ENCODE measurements around the gene TTC7B. TPM values are rescaled to one million over a fixed set of nuclear protein-coding genes. Genes with fewer than 3 reads are reported as not detected.

Gene TTC7B
- total and polyA plus RNA-seq, 2 experiments from 2014 or later: 7.9 to 28.6 TPM

DNA sequence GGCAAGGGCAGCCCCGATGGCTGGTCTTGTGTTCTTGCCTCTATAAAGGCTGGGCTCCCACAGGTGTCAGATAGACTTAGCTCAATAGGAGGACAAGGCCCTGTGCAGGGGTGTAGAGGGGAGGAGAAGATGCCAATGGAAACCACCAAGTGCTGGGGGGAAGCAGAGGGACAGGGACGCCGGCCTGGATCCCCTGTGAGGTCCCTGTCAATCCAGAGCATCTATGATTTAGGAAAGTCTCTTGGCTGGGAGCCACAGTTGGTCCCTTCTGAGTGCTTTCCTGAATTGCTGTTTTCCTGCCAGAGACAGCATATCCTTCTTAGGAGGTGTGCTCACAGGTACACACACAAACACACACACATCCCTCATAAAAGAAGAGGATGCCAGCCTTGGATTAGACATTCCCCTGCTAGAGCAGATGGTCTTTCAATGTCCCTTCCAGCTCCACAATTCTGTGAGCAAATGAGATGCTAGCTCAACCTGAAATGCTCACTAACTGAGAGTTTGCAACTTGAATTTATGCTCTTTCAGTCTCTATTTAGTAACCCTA is 62.7 kb downstream of the TTC7B start:
- H3K4me1 Mint-ChIP-seq: peaks cover 12% of the 10 kb centered on the region
- peaks cover 6% of the 10 kb centered on the region; the same call in 1 of the 2 replicates for H3K4me1 ChIP-seq (ENCODE audit: insufficient read depth)
- peaks cover 8% of the 10 kb centered on the region; the same call in 1 of the 3 replicates for H3K36me3 Mint-ChIP-seq (ENCODE audit: low read depth)
- 0 out of 2 replicates have a peak, but pooled peaks cover 3% of the 10 kb centered on the region for H3K36me3 ChIP-seq (ENCODE audit: insufficient read depth)
- H3K27ac ChIP-seq (ENCODE audit: low read depth): no peak overlapping the region
- H3K27me3 Mint-ChIP-seq (ENCODE audit: insufficient read depth, low read depth, poor library complexity): peaks cover 5% of the 10 kb centered on the region
- ATAC-seq: no peak
- no peak for DNase-seq (ENCODE audit: low spot score)
- H3K27me3 ChIP-seq (ENCODE audit: insufficient read depth): peaks cover 9% of the 10 kb centered on the region
- H3K9me2 ChIP-seq (ENCODE audit: insufficient read depth): no peaks in the 10 kb centered on the region
- H3K79me2 ChIP-seq (replicated peaks; ENCODE audit: insufficient read depth): no peaks in the 10 kb centered on the region
- H3K4me2 ChIP-seq: no peak overlapping the region
- H3K4me3 Mint-ChIP-seq: no peak overlapping the region
- TF ChIP-seq, protein P1, sequence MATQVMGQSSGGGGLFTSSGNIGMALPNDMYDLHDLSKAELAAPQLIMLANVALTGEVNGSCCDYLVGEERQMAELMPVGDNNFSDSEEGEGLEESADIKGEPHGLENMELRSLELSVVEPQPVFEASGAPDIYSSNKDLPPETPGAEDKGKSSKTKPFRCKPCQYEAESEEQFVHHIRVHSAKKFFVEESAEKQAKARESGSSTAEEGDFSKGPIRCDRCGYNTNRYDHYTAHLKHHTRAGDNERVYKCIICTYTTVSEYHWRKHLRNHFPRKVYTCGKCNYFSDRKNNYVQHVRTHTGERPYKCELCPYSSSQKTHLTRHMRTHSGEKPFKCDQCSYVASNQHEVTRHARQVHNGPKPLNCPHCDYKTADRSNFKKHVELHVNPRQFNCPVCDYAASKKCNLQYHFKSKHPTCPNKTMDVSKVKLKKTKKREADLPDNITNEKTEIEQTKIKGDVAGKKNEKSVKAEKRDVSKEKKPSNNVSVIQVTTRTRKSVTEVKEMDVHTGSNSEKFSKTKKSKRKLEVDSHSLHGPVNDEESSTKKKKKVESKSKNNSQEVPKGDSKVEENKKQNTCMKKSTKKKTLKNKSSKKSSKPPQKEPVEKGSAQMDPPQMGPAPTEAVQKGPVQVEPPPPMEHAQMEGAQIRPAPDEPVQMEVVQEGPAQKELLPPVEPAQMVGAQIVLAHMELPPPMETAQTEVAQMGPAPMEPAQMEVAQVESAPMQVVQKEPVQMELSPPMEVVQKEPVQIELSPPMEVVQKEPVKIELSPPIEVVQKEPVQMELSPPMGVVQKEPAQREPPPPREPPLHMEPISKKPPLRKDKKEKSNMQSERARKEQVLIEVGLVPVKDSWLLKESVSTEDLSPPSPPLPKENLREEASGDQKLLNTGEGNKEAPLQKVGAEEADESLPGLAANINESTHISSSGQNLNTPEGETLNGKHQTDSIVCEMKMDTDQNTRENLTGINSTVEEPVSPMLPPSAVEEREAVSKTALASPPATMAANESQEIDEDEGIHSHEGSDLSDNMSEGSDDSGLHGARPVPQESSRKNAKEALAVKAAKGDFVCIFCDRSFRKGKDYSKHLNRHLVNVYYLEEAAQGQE (IDR thresholded peaks at IDR 0.05; ENCODE audit: unreplicated experiment): no peak
- no peak for TF ChIP-seq NANOG (IDR thresholded peaks at IDR 0.05; ENCODE audit: borderline replicate concordance)
- TF ChIP-seq CTCF (conservative IDR thresholded peaks at IDR 0.05; ENCODE audit: low read depth in 2 of 2): no peak
- H3K4me3 ChIP-seq: no peak overlapping the region
- peaks cover 10% of the 10 kb centered on the region; the same call in 2 of the 3 replicates for H3K9me3 Mint-ChIP-seq
- no peaks in the 10 kb centered on the region for H4K20me1 ChIP-seq (replicated peaks; ENCODE audit: insufficient read depth)
- H2AFZ ChIP-seq: no peak overlapping the region
- peaks cover 7% of the 10 kb centered on the region for H3F3A ChIP-seq (replicated peaks; ENCODE audit: low read depth)
- no peak overlapping the region for H3K27ac Mint-ChIP-seq

DNA sequence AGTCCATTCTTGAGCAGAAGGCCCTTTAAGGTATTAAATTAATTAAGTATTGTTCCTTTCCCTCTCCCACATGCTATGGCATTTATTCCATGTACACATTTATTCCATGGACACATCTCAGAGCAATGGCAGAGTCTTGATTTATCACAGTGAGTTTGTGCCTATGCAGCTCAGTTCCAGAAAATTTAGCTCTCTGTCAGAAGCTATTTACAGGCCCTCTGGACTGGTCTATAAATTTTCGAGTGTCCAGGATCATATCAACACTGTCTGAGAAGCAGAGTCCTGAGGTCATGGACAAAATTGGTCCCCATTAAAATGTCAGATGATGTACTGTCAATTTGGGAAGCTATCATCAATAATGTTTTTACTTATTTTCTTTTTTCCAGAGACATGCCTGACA is 65.5 kb downstream of the TTC7B start:
- peaks cover 14% of the 10 kb centered on the region; the same call in 2 of the 3 replicates for H3K9me3 Mint-ChIP-seq
- DNase-seq (ENCODE audit: low spot score) (no peak), ATAC-seq (no peak)
- Histone ChIP-seq H3K9me2 (ENCODE audit: insufficient read depth) (no peaks in the 10 kb centered on the region), H3F3A (replicated peaks; ENCODE audit: low read depth) (no peaks in the 10 kb centered on the region), H3K27ac (ENCODE audit: low read depth) (no peak overlapping the region), H3K79me2 (replicated peaks; ENCODE audit: insufficient read depth) (no peaks in the 10 kb centered on the region), H4K20me1 (replicated peaks; ENCODE audit: insufficient read depth) (no peaks in the 10 kb centered on the region), H3K36me3 (ENCODE audit: insufficient read depth) (0 out of 2 replicates have a peak, but pooled peaks cover 3% of the 10 kb centered on the region), H3K4me2 (no peak overlapping the region), H2AFZ (no peak overlapping the region), H3K27me3 (ENCODE audit: insufficient read depth) (no peaks in the 10 kb centered on the region), H3K4me1 (ENCODE audit: insufficient read depth) (no peaks in the 10 kb centered on the region), H3K4me3 (no peak overlapping the region)
- no peak overlapping the region for H3K4me3 Mint-ChIP-seq
- H3K4me1 Mint-ChIP-seq: no peaks in the 10 kb centered on the region
- no peaks in the 10 kb centered on the region for H3K27me3 Mint-ChIP-seq (ENCODE audit: insufficient read depth, low read depth, poor library complexity)
- peaks cover 9% of the 10 kb centered on the region; the same call in 1 of the 3 replicates for H3K36me3 Mint-ChIP-seq (ENCODE audit: low read depth)
- no peak overlapping the region for H3K27ac Mint-ChIP-seq
- TF ChIP-seq, protein P2, sequence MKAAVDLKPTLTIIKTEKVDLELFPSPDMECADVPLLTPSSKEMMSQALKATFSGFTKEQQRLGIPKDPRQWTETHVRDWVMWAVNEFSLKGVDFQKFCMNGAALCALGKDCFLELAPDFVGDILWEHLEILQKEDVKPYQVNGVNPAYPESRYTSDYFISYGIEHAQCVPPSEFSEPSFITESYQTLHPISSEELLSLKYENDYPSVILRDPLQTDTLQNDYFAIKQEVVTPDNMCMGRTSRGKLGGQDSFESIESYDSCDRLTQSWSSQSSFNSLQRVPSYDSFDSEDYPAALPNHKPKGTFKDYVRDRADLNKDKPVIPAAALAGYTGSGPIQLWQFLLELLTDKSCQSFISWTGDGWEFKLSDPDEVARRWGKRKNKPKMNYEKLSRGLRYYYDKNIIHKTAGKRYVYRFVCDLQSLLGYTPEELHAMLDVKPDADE (IDR thresholded peaks at IDR 0.05): no peak
- no peak for TF ChIP-seq CTCF (conservative IDR thresholded peaks at IDR 0.05; ENCODE audit: low read depth in 2 of 2)
- no peak for TF ChIP-seq EZH2phosphoT487 (IDR thresholded peaks at IDR 0.05; ENCODE audit: unreplicated experiment)
- TF ChIP-seq ZNF331 (CRISPR knock-in tag; IDR thresholded peaks at IDR 0.05; ENCODE audit: low read depth): no peak
- TF ChIP-seq, protein P1 (IDR thresholded peaks at IDR 0.05; ENCODE audit: unreplicated experiment): no peak

Measured in GM23338 (cell line).